Central memory CD4-positive, alpha-beta T cell (primary cell): ENCODE results near the gene POP4.

Source experiments
- DNase-seq: peaks from one replicate; pipeline ENCODE4 v3.0.0; 2022

POP4 gene

DNA sequence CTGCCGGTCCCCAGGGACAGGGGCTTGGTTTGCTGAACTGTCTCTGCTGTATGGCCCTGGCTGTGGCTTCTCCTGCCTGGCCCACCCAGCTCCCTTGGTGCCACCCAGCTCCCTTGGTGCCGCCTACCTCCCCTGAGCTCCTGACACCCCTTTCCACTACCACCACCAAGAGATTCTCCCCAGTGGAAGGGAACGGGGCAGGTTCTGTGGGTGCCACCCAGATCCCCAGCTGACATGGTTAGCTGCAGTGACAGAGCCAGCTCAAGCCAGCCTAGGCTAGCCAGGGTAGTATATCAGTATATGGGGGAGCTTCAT lies 28.5 kb upstream of the POP4 start:
- DNase-seq, result no peak

DNA sequence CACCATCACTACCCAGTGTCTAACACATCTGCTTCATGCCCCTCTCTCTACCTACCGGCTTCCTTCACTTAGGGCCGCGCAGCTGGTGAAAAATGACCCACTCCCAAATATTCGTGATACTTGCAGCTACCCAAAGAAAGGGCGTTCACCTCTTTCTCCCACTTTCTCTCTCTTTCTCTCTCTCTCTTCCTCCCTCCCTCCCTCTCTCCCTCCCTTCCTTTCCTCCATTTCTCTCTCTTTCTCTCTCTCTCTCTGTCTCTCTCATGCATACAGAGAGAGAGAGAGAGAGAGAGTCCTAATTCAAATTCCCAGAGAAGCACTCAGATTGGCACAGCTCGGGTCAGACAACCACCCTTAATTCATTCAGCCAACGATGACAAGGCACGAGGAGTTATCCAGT lies 27.7 kb upstream of the POP4 start:
- no peak for DNase-seq

DNA sequence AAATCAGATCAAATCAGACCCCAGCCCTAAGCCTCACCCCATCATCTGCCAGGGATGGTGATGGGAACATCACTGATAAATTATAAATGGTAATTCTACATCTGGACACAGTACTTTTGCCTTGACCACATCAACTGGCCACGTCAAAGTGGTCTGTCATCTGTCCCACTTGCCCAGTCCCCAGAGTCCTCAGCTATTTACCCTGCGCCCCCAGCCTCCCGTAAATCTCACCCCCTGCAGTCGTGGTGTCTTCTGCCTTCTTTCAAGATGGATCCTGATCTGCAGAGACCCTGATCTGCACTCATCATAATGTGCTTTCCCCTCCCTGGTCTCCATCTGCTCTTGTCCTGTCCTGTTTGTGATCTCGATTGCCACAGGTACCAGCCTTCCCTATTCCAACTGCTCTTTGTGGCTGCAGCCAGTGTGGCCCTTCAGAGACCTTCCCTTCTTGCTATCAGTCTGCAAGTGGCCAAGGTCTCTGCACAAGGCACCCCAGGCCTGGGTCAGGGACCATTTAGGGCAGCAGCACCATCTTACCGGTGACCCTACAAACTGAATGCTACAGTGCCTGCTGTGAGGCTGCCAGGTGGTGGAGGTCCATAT lies 26.7 kb upstream of the POP4 start:
- DNase-seq, result no peak

DNA sequence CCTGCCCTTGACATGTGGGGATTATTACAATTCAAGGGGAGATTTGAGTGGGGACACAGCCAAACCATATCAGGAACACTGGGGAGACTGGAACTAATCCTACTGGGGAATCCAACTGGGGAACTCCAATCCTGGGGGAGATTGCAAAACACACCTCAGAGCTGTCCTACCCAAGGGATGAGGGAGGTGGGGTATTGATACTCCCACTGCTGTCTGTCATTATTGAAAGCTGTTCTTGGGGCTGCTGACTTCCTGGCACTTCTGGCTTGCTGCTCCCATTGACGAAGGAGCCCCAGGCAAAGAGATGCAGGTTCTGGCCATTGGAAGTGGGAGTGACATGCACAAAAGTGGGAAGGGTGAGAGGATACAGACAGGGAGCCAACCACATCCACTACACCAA lies 24.7 kb upstream of the POP4 start:
- no peak for DNase-seq

DNA sequence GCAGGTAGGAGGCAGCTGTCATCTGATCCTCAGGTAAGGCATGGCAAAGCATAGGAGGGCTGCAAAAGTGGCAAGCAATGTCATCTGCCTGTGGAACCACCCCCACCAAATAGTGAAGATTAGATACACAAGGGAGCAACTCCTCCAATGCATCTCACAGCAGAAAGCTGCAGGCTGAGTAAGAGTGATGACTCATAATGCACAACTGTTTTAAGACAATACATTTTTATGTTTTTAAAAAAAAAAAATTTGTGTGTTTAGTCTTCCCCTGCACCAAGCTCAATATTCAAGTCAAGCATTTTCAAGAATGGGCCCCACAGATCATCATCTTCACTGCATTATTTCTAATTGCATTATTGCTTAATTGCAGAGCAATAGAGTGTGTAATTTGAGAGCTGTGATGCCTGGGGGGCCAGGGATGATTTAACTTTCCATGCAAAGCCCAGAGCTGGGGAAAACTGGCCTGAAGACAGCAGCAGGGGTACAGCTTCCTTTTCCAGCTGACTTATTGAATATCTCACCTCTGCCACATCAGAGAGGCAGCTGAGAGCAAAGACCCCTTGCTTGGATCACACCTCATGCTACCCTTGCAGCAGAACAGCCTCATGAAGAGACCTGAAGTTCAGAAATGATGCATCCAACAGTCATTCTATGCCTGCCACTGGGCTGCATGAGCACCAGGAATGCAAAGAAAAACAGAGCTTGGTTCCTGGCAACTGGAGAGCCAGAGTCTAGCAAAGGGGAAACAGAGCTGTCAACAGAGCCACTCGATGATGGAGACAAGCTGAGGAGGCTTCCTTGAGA lies 22.7 kb upstream of the POP4 start:
- DNase-seq, result no peak

DNA sequence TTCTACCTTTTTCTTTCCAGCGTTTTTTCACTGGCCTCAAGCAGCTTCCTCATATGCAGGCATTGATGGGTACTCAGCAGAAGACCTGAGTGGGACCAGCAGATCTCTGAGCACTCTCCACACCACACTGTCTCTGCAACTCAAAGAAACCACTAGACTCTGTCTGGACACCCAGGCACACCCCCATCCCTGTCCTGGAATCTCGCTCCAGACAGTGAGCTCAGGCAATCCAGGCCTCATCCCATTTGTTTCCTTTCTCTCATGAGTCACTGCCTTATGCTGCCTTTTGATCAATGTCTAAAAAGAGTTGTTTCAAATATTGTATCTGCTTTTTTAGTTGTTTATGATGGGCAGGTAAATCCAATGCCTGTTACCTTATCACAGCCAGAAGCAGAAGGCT lies 19.7 kb upstream of the POP4 start:
- DNase-seq, result no peak

DNA sequence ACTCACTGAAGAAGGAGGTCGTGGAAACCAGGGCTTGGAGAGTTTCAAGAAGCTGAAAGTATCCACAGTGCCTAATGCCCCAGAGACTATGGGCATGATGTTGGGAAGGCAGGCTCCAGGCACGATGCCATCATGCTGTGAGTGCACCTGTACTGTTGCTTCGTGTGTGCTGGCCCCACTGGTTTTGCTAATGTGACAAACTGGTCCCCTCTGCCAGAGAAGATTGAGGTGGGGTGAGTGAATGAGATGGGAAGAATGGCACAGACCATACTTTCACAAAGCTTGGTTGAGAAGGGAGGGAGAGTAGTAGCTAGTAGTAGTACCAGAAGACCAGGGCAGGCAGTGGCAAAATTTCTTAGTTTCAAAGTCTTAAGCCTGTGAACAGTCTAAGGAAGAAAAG lies 19.0 kb upstream of the POP4 start:
- DNase-seq, result no peak

DNA sequence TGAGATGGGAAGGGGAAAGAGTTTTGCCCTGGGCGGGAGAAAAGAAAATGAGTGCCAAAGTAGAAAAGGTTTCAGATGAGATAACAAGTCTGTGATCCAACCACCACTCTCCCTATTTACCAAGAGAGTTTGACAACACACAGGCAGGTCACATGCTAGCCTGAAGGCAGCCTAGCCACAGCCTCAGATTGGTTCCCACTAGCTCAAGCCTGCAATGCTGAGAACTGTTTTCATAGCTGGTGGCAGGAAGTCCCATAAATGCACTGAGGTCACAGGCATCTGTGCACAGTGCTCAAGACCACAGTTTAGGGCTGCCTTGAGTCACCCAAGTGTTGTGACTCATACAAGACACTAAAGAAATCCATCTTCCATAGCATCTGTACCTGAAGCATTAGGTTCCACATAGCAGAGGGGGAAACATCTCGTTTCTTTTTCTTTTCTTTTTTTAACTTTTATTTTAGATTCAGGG lies 18.5 kb upstream of the POP4 start:
- DNase-seq, result peak; percentile 57

DNA sequence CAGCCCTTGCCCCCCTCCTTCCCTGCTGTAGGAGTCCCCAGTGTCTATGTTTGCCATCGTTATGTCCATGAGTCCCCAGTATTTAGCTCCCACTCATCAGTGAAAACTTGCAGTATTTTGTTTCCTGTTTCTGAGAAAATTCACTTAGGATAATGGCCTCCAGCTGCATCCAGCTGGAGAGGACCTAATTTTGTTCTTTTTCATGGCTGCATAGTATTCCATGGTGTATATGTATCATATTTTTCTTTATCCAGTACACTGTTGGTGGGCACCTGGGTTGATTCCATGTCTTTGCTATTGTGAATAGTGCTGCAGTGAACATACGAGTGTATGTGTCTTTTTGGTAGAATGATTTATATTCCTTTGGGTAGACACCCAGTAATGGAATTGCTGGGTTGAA lies 18.0 kb upstream of the POP4 start:
- no peak for DNase-seq

DNA sequence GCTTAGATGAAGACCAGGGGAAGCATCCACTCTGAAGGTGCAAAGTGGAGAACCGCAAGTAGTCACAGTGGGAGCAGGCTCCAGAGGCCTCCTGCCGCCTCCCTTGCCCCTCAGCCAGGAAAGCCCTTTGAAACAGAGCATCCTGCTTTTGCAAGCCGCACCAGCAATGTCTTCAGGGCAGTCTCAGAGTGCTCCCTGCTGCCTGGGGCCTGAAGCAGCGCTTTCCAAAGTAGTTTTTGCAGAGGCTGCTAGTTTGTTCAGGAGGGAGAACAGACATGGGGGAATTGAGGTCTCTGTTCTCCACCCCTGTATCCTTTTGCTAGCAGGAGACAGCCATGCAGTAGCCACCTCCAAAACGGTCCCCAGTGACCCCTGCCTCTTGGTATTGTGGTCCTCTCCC lies 15.8 kb upstream of the POP4 start:
- DNase-seq, result no peak

DNA sequence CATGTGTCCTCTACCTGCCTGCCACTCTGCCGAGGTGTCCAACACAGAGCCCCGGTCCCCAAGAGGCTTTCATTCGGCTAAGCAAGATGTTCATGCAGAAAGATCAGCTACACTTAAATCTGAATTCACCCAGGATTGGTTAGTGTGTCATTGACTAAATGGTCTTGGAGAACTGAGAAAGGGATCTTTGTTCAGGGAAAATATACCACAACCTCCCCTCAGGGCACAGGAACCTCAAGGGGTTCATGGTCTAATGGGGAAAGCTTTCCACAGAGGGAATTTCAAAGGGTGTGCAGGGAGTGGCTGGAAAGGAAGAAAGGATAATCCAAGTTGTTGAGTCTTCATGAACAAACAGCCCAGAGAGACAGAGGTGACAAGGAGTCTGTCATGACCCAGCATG lies 14.4 kb upstream of the POP4 start:
- DNase-seq, result no peak

DNA sequence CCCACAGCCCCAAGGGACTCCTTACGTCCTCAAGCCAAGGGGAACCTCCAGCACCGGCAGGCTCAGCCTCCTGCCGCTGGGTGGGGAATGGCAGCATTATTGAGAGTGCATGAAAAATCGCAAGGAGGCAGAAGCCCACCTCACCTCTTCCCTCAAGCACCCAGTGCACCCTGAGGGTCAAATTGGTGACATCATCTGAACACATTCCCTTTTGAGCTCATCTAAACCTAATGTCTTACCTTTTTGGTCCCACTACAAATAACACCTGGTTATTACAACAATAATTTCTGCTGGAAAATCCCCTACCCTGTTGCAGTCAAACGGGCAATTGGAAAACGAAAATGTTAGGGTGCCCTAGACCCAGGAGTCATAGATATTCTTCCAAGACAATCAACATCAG lies 12.2 kb upstream of the POP4 start:
- no peak for DNase-seq

DNA sequence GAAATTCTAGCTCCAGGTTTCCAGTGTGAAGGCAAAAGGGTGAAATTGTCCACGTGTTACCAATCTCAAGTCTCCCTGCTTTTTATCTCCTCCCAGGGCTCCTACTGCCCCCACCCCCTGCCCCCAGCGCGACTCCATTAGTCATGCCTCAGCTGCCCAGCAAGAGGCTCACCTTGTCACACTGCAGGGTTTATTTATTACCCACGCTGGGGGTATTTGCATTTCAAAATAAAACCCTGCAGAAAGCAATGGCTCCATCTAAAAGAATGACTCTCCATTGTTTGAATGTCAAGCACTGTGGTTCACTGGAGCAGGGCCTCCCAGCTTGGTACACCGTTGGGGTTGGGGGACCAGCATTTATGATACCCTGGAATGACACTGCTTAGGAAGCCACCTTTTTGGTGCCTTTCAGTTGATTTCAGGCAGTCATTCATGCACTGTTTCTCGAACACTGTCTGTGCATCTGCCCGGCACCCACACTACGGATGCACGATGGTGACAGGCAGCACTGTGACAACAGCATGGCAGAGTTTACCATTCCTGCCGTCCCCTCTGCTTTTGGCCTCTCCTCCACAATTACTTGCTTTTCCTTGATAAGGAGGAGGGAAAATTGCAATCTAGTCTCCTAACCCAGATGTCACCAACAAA lies 9.9 kb upstream of the POP4 start:
- DNase-seq, result no peak

DNA sequence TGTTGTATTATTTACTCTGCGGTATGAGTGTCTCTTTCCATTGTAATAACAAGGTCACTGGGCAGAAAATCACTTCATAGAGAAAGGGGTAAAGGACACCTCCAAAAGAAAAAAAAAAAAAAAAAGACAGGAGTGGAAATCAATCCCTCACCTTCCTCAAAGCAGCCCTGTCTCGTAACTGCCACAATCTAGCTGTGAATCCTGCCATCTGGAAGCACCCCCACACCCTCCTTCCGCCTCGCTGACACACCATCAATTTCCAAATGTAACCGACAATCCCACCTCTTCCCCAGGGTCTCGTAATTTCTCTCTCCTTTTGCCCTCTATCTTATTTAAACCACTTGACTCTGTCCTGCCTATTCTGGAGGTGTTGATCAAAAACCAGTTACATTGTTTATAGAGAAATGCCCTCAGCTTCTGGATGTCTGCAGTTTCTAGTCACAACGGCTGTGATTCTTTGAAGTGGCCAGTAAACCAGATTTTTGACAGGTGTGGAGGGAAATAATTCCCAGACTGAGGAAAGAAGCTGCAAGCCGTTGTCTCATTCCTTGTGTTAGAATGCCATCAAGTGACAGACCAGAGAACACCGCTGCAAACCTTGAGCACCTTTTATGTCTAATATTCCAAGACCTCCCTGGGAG lies 9.1 kb upstream of the POP4 start:
- DNase-seq, result no peak

DNA sequence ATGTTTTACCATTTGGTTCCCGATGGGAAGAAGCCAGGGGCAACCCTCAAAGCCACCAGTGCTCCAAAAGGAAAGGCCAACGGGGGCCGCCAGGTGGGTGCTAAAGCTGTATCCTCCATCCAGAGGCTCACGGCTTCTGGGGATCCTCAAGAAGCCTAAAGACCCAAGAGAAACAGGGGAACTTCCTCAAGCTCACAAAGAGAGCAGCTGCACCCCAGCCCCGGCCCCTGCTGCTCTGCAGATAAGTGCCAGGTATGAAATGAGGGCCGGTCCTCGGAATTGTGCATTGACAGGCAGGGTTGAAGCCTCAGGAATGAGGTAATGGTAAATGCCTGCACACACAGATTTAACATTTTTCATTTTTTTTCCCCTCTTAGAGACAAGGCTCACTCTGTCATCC lies 8.0 kb upstream of the POP4 start:
- no peak for DNase-seq

DNA sequence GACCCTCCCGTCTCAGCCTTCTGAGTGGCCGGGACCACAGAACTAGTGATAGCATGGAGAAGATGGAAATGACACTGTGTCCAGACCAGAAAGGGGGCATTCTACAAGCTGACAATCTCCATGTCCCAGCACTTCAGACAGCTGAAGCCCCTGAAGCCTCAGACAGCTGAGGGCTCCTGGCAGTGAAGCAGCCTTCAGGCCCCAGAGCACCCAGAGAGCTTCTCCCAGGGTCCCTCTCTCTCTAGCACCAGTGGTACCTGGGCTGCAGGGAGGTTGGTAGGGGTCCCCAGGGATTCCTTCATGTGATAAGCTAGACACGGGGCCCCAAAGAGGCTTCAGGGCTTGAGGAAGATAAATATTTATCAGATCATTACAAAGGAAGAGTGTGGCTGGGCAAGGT lies 7.6 kb upstream of the POP4 start:
- DNase-seq, result no peak

DNA sequence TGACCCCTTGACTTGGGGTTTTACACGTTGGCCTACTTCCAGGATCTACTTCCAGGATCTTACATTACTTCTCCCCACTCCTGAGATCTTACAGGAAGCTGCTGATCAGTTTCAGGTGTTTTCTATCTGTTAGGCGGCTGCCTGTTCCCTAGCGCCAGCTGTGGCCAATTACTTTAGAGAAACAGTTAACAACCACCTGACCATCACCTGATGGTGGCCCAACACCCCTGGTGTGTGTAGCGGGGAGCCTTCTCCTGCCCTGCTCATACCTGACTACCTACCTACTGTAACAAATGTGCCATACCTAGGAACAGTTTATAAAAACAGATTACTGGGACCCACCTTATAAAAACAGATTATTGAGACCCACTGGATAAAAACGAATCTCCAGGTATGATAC lies 2.8 kb upstream of the POP4 start:
- DNase-seq, result no peak

DNA sequence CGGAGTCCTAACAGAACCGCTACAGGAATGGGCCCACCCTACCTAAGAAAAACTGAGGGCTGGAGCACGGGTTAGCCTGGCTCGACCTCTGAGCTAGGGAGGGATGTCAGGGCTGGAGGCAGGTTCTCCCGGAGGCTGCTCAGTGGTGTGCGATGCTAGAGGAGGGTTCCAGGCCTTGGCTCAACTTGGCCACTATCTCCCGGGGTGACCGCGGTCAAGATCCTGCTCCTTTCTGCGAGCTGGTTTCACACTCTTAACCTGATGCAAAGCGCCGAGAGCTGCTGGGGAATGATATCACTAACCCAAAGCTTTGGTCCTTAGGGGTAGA lies 301 bp downstream of the POP4 start:
- no peak for DNase-seq

DNA sequence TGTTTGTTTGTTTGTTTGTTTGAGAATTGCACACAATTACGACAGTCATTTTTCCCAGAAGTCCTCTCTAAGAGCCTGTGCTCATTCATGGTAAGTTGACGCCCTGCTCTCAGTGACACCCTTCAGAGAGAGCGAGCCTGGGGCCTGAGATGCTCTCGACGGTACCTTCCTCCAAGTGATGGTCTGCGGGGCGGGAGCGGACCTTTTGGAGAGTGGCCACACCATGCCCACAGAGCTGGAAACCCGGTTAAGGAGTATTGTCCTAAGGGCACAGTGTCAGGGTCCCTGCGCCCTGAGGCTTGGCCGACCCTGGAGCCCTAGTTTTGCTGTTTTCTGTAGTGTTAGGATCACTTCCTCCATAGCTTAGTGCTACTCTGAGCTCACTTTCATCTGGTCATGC lies 3.6 kb downstream of the POP4 start:
- DNase-seq, result no peak

DNA sequence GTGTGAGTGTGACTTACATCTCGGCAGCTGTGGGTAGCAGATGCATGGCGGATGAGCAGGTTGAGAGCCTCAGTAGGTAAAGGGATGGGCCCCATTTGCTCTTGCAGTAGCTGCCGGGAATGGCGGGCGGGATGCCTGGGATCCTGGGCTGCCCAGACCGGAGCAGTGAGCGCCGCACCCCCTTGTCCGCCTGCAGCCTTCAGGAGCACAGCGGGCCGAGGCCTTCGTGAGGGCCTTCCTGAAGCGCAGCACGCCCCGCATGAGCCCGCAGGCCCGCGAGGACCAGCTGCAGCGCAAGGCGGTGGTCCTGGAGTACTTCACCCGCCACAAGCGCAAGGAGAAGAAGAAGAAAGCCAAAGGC lies 4.1 kb downstream of the POP4 start:
- no peak for DNase-seq

DNA sequence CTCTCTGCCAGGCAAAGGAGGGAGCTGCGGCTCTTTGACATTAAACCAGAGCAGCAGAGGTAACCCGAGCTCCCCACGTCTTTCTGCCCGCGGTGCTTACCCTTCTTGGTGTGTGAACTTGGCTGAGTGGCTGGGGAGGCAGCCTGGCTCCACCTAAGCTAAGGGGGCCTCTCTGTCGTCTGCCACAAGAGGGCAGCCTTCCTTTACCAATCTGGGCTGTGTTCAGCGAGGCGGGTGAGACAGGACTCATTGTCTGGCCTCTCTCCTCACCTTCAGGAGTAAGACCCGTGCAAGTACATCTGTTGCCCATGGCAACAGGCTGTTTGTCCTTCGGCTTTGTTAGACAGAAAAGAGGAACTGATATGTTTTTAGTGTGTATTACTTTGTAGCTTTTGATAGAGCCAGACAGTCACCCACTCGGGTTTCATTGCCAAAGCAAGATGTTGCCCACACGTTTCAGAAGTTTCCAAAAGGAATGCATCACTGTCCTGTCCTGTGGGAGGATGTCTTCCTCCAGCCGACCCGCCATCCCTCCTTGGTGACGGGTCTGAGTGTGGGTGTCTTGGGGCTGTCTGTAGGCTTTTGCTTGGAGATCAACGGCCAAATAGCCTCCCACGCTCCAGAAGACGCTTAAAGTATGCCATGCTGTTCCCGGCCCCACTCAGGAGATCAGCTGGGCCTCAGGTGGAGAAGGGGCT lies 4.6 kb downstream of the POP4 start:
- peak; percentile 78 for DNase-seq

DNA sequence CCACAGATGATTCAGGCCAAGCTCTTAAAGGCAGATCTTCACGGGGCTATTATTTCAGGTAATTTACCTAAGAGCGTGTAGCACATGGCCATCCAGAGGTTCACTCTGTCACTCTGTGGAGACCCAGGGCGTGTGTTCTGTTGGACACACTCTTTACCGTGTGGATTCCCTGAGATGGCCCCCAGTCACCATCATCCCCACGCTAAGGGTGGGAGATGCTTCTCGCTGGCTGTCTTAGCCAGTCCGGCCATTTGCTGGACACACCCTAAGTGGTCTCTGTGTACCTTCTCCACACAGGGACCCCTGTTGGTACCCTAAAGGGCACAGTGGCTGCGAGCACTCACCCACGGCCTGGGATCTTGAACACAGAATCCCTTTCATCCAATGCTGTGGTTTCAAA lies 6.0 kb downstream of the POP4 start:
- DNase-seq, result no peak

DNA sequence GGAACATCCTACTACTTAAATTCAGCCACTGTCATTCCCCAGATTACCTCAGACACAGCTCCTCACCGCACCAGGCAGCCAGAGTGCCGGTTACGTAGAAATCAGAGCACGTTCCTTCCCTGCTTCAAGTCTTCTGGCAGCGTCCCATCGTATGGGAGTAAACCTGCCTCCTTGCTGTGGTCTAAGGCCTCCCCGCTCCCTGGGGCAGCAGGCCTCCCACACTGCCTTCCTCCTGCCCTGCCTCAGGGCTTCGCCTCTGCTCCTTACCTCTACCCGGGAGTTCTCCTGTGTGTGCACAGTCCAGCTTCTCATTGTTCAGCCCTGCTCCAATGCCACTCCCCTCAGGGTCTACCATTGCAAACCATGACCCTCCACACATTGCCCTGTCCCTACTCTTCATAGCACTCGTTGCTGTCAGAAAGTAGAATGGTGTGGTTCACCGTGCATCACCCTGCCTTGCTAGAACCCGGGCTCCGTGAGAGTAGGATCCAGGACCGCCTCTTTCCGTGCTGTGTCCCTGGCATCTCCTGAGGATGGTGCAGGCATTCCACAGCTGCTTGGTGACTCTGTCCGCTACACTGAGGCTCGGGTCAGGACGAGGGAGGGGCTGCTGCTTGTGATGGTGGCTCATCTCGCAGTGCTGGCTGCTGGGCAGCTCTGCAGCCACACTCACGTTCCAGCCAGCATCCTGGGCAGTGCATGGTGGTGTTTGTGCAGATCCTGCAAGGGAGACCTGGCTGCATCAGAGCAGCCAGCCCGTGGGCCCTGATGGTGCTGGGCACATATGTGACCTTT lies 6.9 kb downstream of the POP4 start:
- DNase-seq, result no peak
